DOHH2 (cell line): ENCODE data around the gene DPPA4.
"Not testable (repeated sequence)": the region's sequence is repeated elsewhere in the genome, so short reads cannot be mapped to it uniquely, and the experiment has no call there.

Source experiments
- H3F3A ChIP-seq: fragments of 200-600 bp; sonication (generic), shearing (Covaris generic); 2 replicates; pipeline ENCODE4 v1.6.0; 2016; ENCODE audit warnings: antibody characterized with exemption, mild to moderate bottlenecking; ENCODE audit not compliant: control insufficient read depth, insufficient read depth
- H3K27ac ChIP-seq: fragments of 200-600 bp; sonication (generic); 2 replicates; pipeline ENCODE4 v1.5.1; 2014; ENCODE audit warnings: low read depth, mild to moderate bottlenecking, low read length, moderate library complexity
- H3K27me3 ChIP-seq: fragments of 200-600 bp; sonication (generic); 2 replicates; pipeline ENCODE4 v1.6.1; 2014; ENCODE audit warnings: mild to moderate bottlenecking, low read length, mixed read lengths; ENCODE audit not compliant: control insufficient read depth
- H3K36me3 ChIP-seq: fragments of 200-600 bp; sonication (generic); 2 replicates; pipeline ENCODE4 v1.6.1; 2014; ENCODE audit warnings: mild to moderate bottlenecking, low read length, moderate library complexity, mixed read lengths; ENCODE audit not compliant: control insufficient read depth
- H3K4me1 ChIP-seq: fragments of 200-600 bp; sonication (generic); 2 replicates; pipeline ENCODE4 v1.6.1; 2014; ENCODE audit warnings: mild to moderate bottlenecking, low read length, mixed read lengths; ENCODE audit not compliant: control insufficient read depth
- H3K4me2 ChIP-seq: fragments of 200-600 bp; sonication (generic); 2 replicates; pipeline ENCODE4 v1.6.0; 2014; ENCODE audit warnings: mild to moderate bottlenecking, low read length, moderate library complexity
- H3K4me3 ChIP-seq: fragments of 200-600 bp; sonication (generic); 2 replicates; pipeline ENCODE4 v1.5.1; 2014; ENCODE audit warnings: mild to moderate bottlenecking, low read length, mixed read lengths
- H3K79me2 ChIP-seq: fragments of 200-600 bp; sonication (generic); 2 replicates; pipeline ENCODE4 v1.6.1; 2014; ENCODE audit warnings: mild to moderate bottlenecking, low read length, mixed read lengths; ENCODE audit not compliant: control insufficient read depth
- H3K9me2 ChIP-seq: fragments of 200-600 bp; sonication (generic); replicated peaks from 2 replicates; pipeline ENCODE4 v1.6.1; 2014; ENCODE audit warnings: mild to moderate bottlenecking, low read length, mixed read lengths; ENCODE audit not compliant: control insufficient read depth
- H3K9me3 ChIP-seq: fragments of 200-600 bp; sonication (generic); 2 replicates; pipeline ENCODE4 v1.6.1; 2014; ENCODE audit warnings: antibody characterized with exemption, low read length, mixed read lengths; ENCODE audit not compliant: control insufficient read depth, insufficient read depth
- H4K20me1 ChIP-seq: fragments of 200-600 bp; sonication (generic); 2 replicates; pipeline ENCODE4 v1.6.0; 2014; ENCODE audit warnings: low read depth, mild to moderate bottlenecking, antibody characterized with exemption, low read length, moderate library complexity; ENCODE audit not compliant: control insufficient read depth, insufficient read depth
- CTCF ChIP-seq: fragments of 200-600 bp; sonication (generic); IDR thresholded peaks from one replicate; pipeline ENCODE4 v1.5.1; 2014; ENCODE audit warnings: antibody characterized with exemption, mild to moderate bottlenecking, low read depth, low read length; ENCODE audit not compliant: poor library complexity, severe bottlenecking
- EZH2phosphoT487 ChIP-seq: fragments of 200-600 bp; sonication (generic); IDR thresholded peaks from 2 replicates; pipeline ENCODE4 v1.6.1; 2017; ENCODE audit warnings: borderline replicate concordance, mild to moderate bottlenecking, antibody characterized with exemption, low read length, moderate library complexity, mixed read lengths

DPPA4 gene

DNA sequence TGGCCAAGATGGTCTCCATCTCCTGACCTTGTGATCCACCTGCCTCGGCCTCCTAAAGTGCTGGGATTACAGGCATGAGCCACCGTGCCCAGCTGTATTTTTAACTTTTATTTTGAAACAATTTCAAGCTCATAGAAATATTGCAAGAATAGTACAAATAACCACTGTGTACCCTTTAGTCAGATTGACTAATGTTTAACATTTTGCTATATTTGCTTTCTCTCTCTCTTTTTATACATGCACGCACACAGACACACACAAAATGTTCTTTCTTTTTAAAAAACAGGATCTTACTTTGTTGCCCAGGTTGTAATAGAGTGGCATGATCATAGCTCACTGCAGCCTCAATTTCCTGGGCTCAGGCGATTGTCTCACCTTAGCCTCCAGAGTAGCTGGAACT is 25.5 kb upstream of the DPPA4 start:
- TF ChIP-seq EZH2phosphoT487 = no peak
- no peak for TF ChIP-seq CTCF

DNA sequence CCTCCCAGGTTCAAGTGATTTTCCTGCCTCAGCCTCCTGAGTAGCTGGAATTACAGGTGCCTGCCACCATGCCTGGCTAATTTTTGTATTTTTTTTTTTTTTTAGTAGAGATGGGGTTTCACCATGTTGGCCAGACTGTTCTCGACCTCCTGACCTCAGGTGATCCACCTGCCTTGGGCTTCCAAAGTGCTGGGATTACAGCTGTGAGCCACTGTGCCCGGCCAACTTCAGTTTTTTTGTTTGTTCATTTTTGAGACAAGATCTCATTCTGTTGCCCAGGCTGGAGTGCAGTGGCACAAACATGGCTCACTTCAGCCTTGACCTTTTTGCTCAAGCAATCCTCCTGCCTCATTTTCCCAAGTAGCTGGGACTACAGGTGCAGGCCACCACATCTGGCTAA is 21.5 kb upstream of the DPPA4 start:
- not testable (repeated sequence) for H3K4me1 ChIP-seq, H3K4me3 ChIP-seq, H4K20me1 ChIP-seq, H3K4me2 ChIP-seq, H3F3A ChIP-seq, H3K79me2 ChIP-seq, H3K9me2 ChIP-seq, H3K36me3 ChIP-seq, H3K27ac ChIP-seq, H3K9me3 ChIP-seq, H3K27me3 ChIP-seq

More for the DNA sequence above, 25.5 kb upstream of the DPPA4 start:
- no peaks in the 10 kb centered on the region for H3K79me2 ChIP-seq
- no peaks in the 10 kb centered on the region for H4K20me1 ChIP-seq
- H3K4me1 ChIP-seq = no peaks in the 10 kb centered on the region
- H3K27me3 ChIP-seq = no peaks in the 10 kb centered on the region
- no peak overlapping the region for H3K4me3 ChIP-seq
- H3K27ac ChIP-seq = no peak overlapping the region
- no peak overlapping the region for H3K4me2 ChIP-seq
- no peaks in the 10 kb centered on the region for H3K9me3 ChIP-seq
- no peaks in the 10 kb centered on the region for H3F3A ChIP-seq
- no peaks in the 10 kb centered on the region for H3K36me3 ChIP-seq
- H3K9me2 ChIP-seq = no peaks in the 10 kb centered on the region

- H3K4me1 ChIP-seq = no peaks in the 10 kb centered on the region
- no peak for TF ChIP-seq CTCF
- no peak for TF ChIP-seq EZH2phosphoT487
- H3K9me2 ChIP-seq = no peaks in the 10 kb centered on the region
- H3K27me3 ChIP-seq = no peaks in the 10 kb centered on the region
- H3K27ac ChIP-seq = no peak overlapping the region
- H3K9me3 ChIP-seq = no peaks in the 10 kb centered on the region
- no peaks in the 10 kb centered on the region for H3K79me2 ChIP-seq
- no peaks in the 10 kb centered on the region for H3F3A ChIP-seq
- H4K20me1 ChIP-seq = no peaks in the 10 kb centered on the region
- H3K4me3 ChIP-seq = no peak overlapping the region
- H3K36me3 ChIP-seq = no peaks in the 10 kb centered on the region
- no peak overlapping the region for H3K4me2 ChIP-seq
These were observed 19.3 kb upstream of the DPPA4 start for GRCh38 chr3:109356442-109357155.

GRCh38 chr3:109355625-109356441 is 18.5 kb upstream of the DPPA4 start:
- no peak overlapping the region for H3K4me2 ChIP-seq
- H3K4me1 ChIP-seq = no peaks in the 10 kb centered on the region
- no peak overlapping the region for H3K4me3 ChIP-seq
- TF ChIP-seq CTCF (no peak), EZH2phosphoT487 (no peak)
- no peaks in the 10 kb centered on the region for H3K36me3 ChIP-seq
- H3K9me2 ChIP-seq = no peaks in the 10 kb centered on the region
- H3K9me3 ChIP-seq = no peaks in the 10 kb centered on the region
- no peaks in the 10 kb centered on the region for H3K27me3 ChIP-seq
- H3F3A ChIP-seq = no peaks in the 10 kb centered on the region
- H3K27ac ChIP-seq = no peak overlapping the region
- no peaks in the 10 kb centered on the region for H4K20me1 ChIP-seq
- H3K79me2 ChIP-seq = no peaks in the 10 kb centered on the region
